Heart left ventricle (tissue), 13 donors: ENCODE data around the gene CASK.

Source experiments
- CTCF ChIP-seq, 12 donors: fragments of 200-600 bp; sonication (generic) in 4 of 12; IDR thresholded peaks; one replicate each; pipeline versions ENCODE4 v1.5.0 to v1.8.0; 2018 to 2022; ENCODE audit warnings: antibody characterized with exemption in 12 of 12, mild to moderate bottlenecking in 5 of 12
- POLR2A ChIP-seq, 2 donors: fragments of 450-650 bp; IDR thresholded peaks; one replicate each; pipeline ENCODE4 v1.6.1; 2017; ENCODE audit warnings: antibody characterized with exemption in 2 of 2, mild to moderate bottlenecking in 2 of 2, moderate library complexity in 2 of 2
- donor health status: ischemic (EF 13 %, LVEDD 7.1; RV severe dilation, severe dysfunction).
- donor health status: DM: no; HTN: yes; CAD: no.
- donor health status: DM: no; HTN: no; CAD: no.
- donor health status: ischemic (EF 25% LVEDD 6.9; RV normal size, moderate dysfunction).
- donor health status: ischemic (EF 25% LVEDD 5.7; RV mildly dilated, moderate dysfunction).
- donor health status: ischemic (EF 35%, LVEDD 5.7; RV mildly dilated, moderate dysfunction).
- donor health status: nonischemic (EF 11% LVEDD 7.7; RV severe dilation, severe dysfunction).
- donor health status: DM: yes; HTN: yes; CAD: no.
- donor health status: PGD.
- donor health status: ischemic (EF 29% LVEDD 5.4; RV normal size, mild dysfunction).
- donor health status: nonischemic (EF 23%, LVEDD 6.1; RV moderate dilation, normal function).

GRCh38 chrX:41728125-41728524 lies 195.2 kb downstream of the CASK start:
- TF ChIP-seq CTCF (IDR thresholded peaks at IDR 0.05) (no peak), POLR2A (IDR thresholded peaks at IDR 0.05) (no peak)
